GM15510 (cell line): ENCODE data around the gene ELOVL6.

Source experiments
- POLR2A ChIP-seq: IDR thresholded peaks from 3 replicates; pipeline ENCODE4 v1.6.1; 2011; ENCODE audit warnings: borderline replicate concordance; ENCODE audit not compliant: insufficient read length; ENCODE audit errors: extremely low read depth

Gene ELOVL6

GRCh38 chr4:110171971-110172370 lies 26.4 kb downstream of the ELOVL6 start:
- no peak for TF ChIP-seq POLR2A

- no peak for TF ChIP-seq POLR2A
These were observed 27.6 kb downstream of the ELOVL6 start for GRCh38 chr4:110170861-110171260.

- no peak for TF ChIP-seq POLR2A
These were observed 32.8 kb downstream of the ELOVL6 start for GRCh38 chr4:110165382-110166286.

- TF ChIP-seq POLR2A: no peak
These were observed 33.6 kb downstream of the ELOVL6 start for GRCh38 chr4:110164856-110165255.

- no peak for TF ChIP-seq POLR2A
These were observed 34.2 kb downstream of the ELOVL6 start for GRCh38 chr4:110164251-110164650.

- TF ChIP-seq POLR2A: no peak
These were observed 34.9 kb downstream of the ELOVL6 start for GRCh38 chr4:110163327-110164069.

- TF ChIP-seq POLR2A: no peak
These were observed 37.8 kb downstream of the ELOVL6 start for GRCh38 chr4:110160618-110161017.

- no peak for TF ChIP-seq POLR2A
These were observed 38.9 kb downstream of the ELOVL6 start for GRCh38 chr4:110159541-110159940.

GRCh38 chr4:110157580-110157979 lies 40.8 kb downstream of the ELOVL6 start:
- no peak for TF ChIP-seq POLR2A

GRCh38 chr4:110156442-110156841 lies 42.0 kb downstream of the ELOVL6 start:
- no peak for TF ChIP-seq POLR2A

GRCh38 chr4:110155654-110156053 lies 42.8 kb downstream of the ELOVL6 start:
- no peak for TF ChIP-seq POLR2A

GRCh38 chr4:110154582-110154981 lies 43.8 kb downstream of the ELOVL6 start:
- TF ChIP-seq POLR2A: no peak

GRCh38 chr4:110152386-110152785 lies 46.0 kb downstream of the ELOVL6 start:
- TF ChIP-seq POLR2A: no peak

GRCh38 chr4:110149089-110149488 lies 49.3 kb downstream of the ELOVL6 start:
- no peak for TF ChIP-seq POLR2A

- no peak for TF ChIP-seq POLR2A
These were observed 56.0 kb downstream of the ELOVL6 start for GRCh38 chr4:110142461-110142860.

GRCh38 chr4:110139815-110140214 lies 58.6 kb downstream of the ELOVL6 start:
- no peak for TF ChIP-seq POLR2A
